LNCAP (cell line): ENCODE results near the gene SFSWAP.

Experiments
- CTCF ChIP-seq: fragments of 450-650 bp; IDR thresholded peaks from 2 replicates; pipeline ENCODE4 v1.5.1; 2017; ENCODE audit warnings: mild to moderate bottlenecking

Gene SFSWAP

DNA sequence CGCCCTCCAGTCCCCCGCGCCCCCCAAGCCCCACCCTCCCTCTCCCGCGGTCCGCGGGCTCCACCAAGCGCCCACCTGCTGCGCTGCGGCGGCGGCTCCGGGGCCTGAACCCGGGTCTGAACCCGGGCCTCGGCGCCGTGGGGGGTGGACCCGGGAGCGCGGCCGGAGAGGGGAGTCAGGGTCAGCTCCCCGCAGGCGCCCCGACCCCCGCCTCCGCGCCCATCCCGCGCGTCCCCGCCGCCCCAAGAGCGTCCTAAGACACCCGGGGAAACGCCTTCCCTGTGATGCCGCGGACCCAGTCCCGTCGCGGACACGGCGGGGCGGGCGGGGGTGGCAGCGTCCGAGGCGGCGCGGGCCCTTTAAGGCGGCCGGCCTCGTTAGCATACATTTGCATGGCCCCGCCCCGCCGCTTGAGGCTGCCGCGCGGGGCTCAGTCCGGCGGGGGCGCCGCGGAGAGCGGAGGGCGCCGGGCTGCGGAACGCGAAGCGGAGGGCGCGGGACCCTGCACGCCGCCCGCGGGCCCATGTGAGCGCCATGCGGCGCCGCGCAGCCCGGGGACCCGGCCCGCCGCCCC is 117.2 kb downstream of the SFSWAP start, which contains the start of gene MMP17:
MMP17 (plus strand) TSS at position 433 of the 574 bp plus-strand sequence; CDS start at position 535, 102 bp downstream.
- peak; percentile 22; the same call in 1 of the 2 replicates for TF ChIP-seq CTCF

DNA sequence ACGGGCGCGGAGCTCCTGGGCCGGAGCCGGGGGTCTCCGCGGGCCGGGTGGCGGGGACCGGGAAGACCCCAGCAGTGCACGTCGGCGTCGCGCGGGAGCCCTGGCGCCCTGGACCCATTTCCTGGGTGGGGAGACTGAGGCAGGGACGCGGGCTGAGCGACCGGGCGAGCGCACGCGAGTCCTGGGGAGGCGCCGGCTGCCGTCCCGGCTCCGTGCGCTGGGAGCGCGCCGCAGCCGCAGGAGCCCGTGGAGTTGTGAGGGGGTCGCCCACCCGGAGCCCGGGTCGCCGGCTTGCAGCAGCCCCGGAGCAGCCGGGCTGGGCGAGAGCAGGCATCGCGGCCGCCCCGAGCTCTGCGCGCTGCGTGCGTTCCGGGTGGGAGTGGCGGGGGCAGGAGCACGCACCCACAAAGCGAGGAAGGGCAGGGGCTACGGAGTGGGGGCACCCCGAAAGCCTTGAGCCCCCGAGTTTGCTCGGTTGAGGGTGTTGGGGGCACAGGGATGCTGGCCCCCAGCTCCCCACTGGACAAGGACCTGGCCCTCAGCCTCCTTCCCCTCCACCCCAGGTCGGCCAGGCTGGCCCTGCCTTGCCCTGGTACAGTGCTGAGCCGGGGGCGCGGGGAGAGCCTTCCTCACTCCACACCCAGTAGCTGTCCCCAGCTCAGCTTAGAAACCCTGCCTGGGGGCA is 117.9 kb downstream of the SFSWAP start:
- TF ChIP-seq CTCF = no peak

DNA sequence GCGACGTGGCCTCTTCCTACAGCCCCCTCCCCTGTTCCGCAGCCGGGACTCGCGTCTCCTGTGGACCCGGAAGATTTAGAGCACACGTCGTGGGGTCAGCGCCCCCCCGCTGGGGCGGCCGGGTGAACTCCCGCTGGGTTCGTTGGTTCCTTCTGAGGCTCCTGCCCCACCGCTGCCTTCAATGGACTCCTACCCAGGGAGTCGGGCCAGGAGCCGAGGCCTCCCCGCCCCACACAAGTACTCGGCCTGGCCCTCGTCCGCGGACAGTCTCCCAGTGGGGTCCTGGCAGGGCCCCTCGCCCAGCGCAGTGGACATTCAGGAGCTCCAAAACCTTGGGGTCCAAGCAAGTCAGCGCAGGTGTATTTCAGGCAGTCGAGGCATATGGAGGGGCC is 118.5 kb downstream of the SFSWAP start:
- TF ChIP-seq CTCF = no peak

DNA sequence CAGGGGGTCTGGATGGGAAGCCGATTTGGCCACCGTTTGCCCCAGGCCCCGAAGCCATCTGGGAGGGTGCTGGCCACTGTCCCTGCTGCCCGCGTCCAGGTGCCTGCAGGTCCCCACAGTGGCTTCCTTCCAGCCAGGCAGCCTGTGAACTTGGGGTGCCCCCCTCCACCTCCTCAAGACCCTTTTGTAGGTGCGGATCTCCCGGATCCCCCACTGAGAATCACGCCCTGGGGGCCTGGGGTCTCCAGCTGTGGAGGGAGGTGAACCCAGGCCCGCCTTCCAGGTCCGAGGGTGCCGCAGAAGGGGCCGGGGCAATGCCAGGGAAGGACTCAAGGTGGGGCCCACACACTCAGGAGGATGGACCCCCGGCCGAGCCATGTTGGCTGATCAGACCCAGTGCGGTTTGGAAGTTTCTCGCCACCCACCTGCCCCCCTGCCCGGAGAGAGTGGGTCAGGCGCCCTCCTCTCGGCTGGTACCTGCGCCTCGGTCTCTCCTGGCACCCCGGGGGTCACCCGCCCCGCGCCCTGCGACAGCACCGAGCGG is 119.0 kb downstream of the SFSWAP start:
- TF ChIP-seq CTCF = no peak

GRCh38 chr12:131830335-131830913 is 119.5 kb downstream of the SFSWAP start:
- TF ChIP-seq CTCF = peak; percentile 63

- no peak for TF ChIP-seq CTCF
These were observed 120.2 kb downstream of the SFSWAP start for GRCh38 chr12:131830914-131831571.

DNA sequence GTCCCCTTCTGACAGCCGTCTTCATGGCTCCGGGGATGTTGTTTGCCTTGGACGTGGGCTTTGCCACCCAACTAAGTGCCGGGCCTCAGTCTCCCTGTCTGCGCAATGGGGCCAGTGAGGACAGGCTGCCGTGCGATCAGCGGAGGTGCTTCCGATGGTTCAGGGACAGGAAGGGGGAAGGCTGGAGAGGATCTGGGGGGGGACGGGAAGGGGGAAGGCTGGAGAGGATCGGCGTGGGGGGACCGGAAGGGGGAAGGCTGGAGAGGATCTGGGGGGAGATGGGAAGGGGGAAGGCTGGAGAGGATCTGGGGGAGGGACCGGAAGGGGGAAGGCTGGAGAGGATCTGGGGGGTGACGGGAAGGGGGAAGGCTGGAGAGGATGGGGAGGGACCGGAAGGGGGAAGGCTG is 120.7 kb downstream of the SFSWAP start:
- TF ChIP-seq CTCF = no peak
